ENCODE results near the gene PHAF1. TPM values are rescaled to one million over a fixed set of nuclear protein-coding genes. Genes with fewer than 3 reads are reported as not detected.

The PHAF1 gene
- 10 to 100 TPM; 39.7 to 51.1 (median 46.8) TPM for total RNA-seq

GRCh38 chr16:67109407-67110135 is at the start of gene PHAF1:
PHAF1 (plus strand) TSS chr16:67109941; CDS start chr16:67110176, 235 bp downstream.
- intact Hi-C loops (cut with DNase I; ENCODE audit: low total_unique reads): no loop called here
- H3K4me3 ChIP-seq (ENCODE audit: low read depth, poor library complexity, severe bottlenecking): peak within 1 kb of the TSS; percentile 88
- 2 to 3% methylated on average over 52 of the region's 63 CpGs for WGBS, 2 donors
- TF ChIP-seq, protein P1, sequence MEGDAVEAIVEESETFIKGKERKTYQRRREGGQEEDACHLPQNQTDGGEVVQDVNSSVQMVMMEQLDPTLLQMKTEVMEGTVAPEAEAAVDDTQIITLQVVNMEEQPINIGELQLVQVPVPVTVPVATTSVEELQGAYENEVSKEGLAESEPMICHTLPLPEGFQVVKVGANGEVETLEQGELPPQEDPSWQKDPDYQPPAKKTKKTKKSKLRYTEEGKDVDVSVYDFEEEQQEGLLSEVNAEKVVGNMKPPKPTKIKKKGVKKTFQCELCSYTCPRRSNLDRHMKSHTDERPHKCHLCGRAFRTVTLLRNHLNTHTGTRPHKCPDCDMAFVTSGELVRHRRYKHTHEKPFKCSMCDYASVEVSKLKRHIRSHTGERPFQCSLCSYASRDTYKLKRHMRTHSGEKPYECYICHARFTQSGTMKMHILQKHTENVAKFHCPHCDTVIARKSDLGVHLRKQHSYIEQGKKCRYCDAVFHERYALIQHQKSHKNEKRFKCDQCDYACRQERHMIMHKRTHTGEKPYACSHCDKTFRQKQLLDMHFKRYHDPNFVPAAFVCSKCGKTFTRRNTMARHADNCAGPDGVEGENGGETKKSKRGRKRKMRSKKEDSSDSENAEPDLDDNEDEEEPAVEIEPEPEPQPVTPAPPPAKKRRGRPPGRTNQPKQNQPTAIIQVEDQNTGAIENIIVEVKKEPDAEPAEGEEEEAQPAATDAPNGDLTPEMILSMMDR (IDR thresholded peaks at IDR 0.05): no peak
- no peak for TF ChIP-seq POLR2A (IDR thresholded peaks at IDR 0.05)
- peak; percentile 89 to 99 for DNase-seq (ENCODE audit: low spot score in 2 of 2)

GRCh38 chr16:67063008-67063407 is 46.7 kb upstream of the PHAF1 start:
- intact Hi-C loops (cut with DNase I; ENCODE audit: low total_unique reads): no loop called here
- no peak overlapping the region for H3K4me3 ChIP-seq (ENCODE audit: low read depth, poor library complexity, severe bottlenecking)
- DNase-seq (ENCODE audit: low spot score in 2 of 2): no peak
- TF ChIP-seq, protein P1 (IDR thresholded peaks at IDR 0.05): no peak
- no peak for TF ChIP-seq POLR2A (IDR thresholded peaks at IDR 0.05)
- WGBS, 2 donors: 66 to 69% methylated on average over 2 of the region's 2 CpGs

DNA sequence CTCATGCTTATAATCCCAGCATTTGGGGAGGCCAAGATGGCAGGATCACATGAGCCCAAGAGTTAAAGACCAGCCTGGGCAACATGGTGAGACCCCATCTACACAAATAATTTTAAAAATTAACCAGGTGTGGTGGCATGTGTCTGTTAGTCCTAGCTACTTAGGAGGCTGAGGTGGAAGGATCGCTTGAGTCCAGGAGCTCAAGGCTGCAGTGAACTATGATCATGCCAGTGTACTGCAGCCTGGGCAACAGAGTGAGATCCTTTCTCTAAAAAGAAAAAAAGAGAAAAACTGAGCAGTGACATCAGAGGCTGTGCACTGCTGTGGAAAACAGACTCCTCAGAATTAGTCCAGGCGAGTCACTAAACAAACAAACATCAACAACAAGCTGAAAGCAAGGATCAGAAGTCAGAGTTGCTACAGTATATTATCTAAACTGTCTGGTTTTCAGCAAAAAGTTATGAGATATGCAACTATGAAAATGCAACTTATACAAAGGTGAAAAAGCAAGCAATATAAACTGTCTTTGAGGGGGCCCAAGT is 41.5 kb upstream of the PHAF1 start:
- no peak overlapping the region for H3K4me3 ChIP-seq (ENCODE audit: low read depth, poor library complexity, severe bottlenecking)
- intact Hi-C loops (cut with DNase I; ENCODE audit: low total_unique reads): no loop called here
- 98 to 99% methylated on average over 2 of the region's 2 CpGs for WGBS, 2 donors
- no peak for TF ChIP-seq POLR2A (IDR thresholded peaks at IDR 0.05)
- TF ChIP-seq, protein P1 (IDR thresholded peaks at IDR 0.05): no peak
- no peak for DNase-seq (ENCODE audit: low spot score in 2 of 2)

DNA sequence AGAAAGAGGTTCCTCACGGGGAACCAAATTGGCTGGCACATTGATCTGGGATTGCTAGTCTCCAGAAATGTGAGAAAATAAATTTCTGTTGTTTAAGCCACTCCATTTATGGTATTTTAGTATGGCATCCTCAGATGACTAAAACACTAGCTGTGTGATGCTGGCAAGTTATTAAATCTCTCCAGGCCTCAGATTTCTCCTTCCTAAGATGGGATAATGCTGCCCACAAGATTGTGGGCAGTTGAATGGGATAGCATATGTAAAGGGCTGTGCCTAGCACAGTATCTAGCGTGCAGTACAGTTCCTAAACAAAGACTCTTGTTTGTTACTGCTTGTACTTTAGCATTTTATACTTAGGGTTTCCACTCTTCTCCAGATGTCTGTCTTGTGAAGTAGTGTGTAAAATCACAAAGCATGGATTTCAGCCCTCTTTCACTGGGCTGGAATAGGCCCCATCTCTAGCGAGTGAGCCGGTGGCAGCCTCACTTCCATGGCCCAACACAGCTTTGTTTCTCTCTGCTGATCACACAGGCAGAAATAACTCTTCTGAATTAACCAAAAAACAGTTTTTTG is 38.2 kb upstream of the PHAF1 start:
- DNase-seq (ENCODE audit: low spot score in 2 of 2): no peak
- WGBS, 2 donors: 86 to 90% methylated on average over 4 of the region's 4 CpGs
- TF ChIP-seq, protein P1 (IDR thresholded peaks at IDR 0.05): no peak
- no peak for TF ChIP-seq POLR2A (IDR thresholded peaks at IDR 0.05)
- H3K4me3 ChIP-seq (ENCODE audit: low read depth, poor library complexity, severe bottlenecking): no peak overlapping the region
- intact Hi-C loops (cut with DNase I; ENCODE audit: low total_unique reads): no loop called here

DNA sequence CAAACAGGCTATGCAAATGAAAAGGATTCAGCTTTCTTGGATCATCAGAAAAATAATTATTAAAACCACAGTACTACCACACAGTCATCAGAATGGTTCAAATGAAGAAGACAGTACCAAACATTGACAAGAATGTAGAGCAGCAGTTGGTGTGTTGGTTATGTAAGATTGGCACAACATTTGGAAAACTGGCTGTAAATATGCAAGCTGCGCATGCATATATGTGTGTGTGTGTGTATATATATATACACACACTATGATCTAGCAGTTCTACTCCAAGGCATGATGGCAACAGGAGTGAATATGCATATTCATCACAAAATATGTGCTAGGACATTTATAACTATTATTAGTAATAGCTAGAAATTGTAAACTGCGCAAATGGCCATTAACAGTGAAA is 34.4 kb upstream of the PHAF1 start:
- WGBS, 2 donors: 98 to 100% methylated on average over 2 of the region's 2 CpGs

More for the DNA sequence above, 34.4 kb upstream of the PHAF1 start:
- H3K4me3 ChIP-seq (ENCODE audit: low read depth, poor library complexity, severe bottlenecking): no peak overlapping the region
- intact Hi-C loops (cut with DNase I; ENCODE audit: low total_unique reads): no loop called here
- DNase-seq (ENCODE audit: low spot score in 2 of 2): no peak
- no peak for TF ChIP-seq POLR2A (IDR thresholded peaks at IDR 0.05)
- TF ChIP-seq, protein P1 (IDR thresholded peaks at IDR 0.05): no peak
